ENCODE measurements around the gene ZNF746. TPM values are rescaled to one million over a fixed set of nuclear protein-coding genes. Genes with fewer than 3 reads are reported as not detected.

Gene ZNF746
- total and polyA plus RNA-seq, 2 of the 13 experiments (the other 11 are each of a cell fraction or from before 2014, with no cell fraction given) = 3.8 to 8.1 TPM

DNA sequence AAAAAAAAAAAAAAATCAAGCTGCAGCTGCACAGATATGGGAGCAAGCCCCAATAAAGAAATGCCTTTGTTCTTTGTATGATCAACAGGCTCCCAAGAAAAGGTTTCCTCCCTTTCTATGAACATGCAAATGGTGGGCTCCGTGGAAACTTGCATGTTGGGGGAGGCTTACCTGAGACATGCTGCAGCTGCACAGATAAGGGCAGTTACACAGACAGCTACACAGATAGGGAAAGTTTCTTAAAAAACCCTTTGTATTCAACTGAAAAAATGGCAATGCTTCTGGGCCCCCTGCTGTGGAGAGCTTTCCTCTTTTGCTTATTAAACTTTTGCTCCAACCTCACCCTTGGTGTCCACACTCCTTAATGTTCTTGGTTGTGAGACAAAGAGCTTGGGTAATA, 29.8 kb upstream of the ZNF746 start:
- no peak overlapping the region for H3K4me3 ChIP-seq (replicated peaks in 1 of 3; ENCODE audit: insufficient read depth in 1 of 3, low read depth in 2 of 3, low read length in 3 of 3)
- H2AFZ ChIP-seq (ENCODE audit: low read length) = no peak overlapping the region
- H3K9ac ChIP-seq (ENCODE audit: insufficient read depth, low read depth, low read length) = no peak overlapping the region
- TF ChIP-seq TIGD3 (CRISPR knock-in tag; IDR thresholded peaks at IDR 0.05; ENCODE audit: borderline replicate concordance) (no peak), SNRNP70 (IDR thresholded peaks at IDR 0.05; ENCODE audit: low read depth, low read length) (no peak), ZNF180 (CRISPR knock-in tag; IDR thresholded peaks at IDR 0.05; ENCODE audit: borderline replicate concordance, low read depth) (no peak), ZNF660 (CRISPR knock-in tag; IDR thresholded peaks at IDR 0.05; ENCODE audit: borderline replicate concordance, low read depth) (no peak), ZNF282 (IDR thresholded peaks at IDR 0.05; ENCODE audit: partially characterized antibody) (no peak), DPF2 (CRISPR knock-in tag; IDR thresholded peaks at IDR 0.05; ENCODE audit: borderline replicate concordance, low read depth) (no peak), ZBTB21 (CRISPR knock-in tag; IDR thresholded peaks at IDR 0.05) (no peak), SNAI1 (CRISPR knock-in tag; IDR thresholded peaks at IDR 0.05; ENCODE audit: borderline replicate concordance) (no peak), GTF2F1 (IDR thresholded peaks at IDR 0.05; ENCODE audit: low read length) (no peak), ZSCAN20 (CRISPR knock-in tag; IDR thresholded peaks at IDR 0.05; ENCODE audit: borderline replicate concordance) (no peak), ZNF780A (CRISPR knock-in tag; IDR thresholded peaks at IDR 0.05) (no peak), MAFK (conservative IDR thresholded peaks at IDR 0.05 in 1 of 2, IDR thresholded peaks at IDR 0.05 in 1 of 2; ENCODE audit: low read length in 2 of 2) (no peak), MBNL3 (CRISPR knock-in tag; conservative IDR thresholded peaks at IDR 0.05) (no peak), ZSCAN29 (CRISPR knock-in tag; conservative IDR thresholded peaks at IDR 0.05) (no peak), ZNF124 (CRISPR knock-in tag; IDR thresholded peaks at IDR 0.05) (no peak), DNMT3B (CRISPR knock-in tag; conservative IDR thresholded peaks at IDR 0.05) (no peak), SIX4 (CRISPR knock-in tag; IDR thresholded peaks at IDR 0.05) (no peak), ZNF280D (CRISPR knock-in tag; IDR thresholded peaks at IDR 0.05) (no peak)
- no peak for ATAC-seq
- no peaks in the 10 kb centered on the region for H3K79me2 ChIP-seq (ENCODE audit: insufficient read depth, low read length)
- H4K20me1 ChIP-seq (ENCODE audit: insufficient read depth, low read length) = no peaks in the 10 kb centered on the region
- H3K9me3 ChIP-seq (ENCODE audit: low read length) = peaks cover 45% of the 10 kb centered on the region
- POLR2A ChIA-PET = no interaction called here
- H3K36me3 ChIP-seq (replicated peaks in 1 of 2; ENCODE audit: control insufficient read depth in 1 of 2, insufficient read depth in 2 of 2, low read length in 2 of 2) = no peaks in the 10 kb centered on the region
- 0% methylated on average over 1 of the region's 1 CpG for WGBS (ENCODE audit: low lambda C conversion rate)
- no TSS peak for BruUV-seq (replicated peaks)
- FAIRE-seq = no peak
- intact Hi-C loops (cut with micrococcal nuclease; ENCODE audit: unreplicated experiment) = no loop called here
- CTCF ChIA-PET (ENCODE audit: low intra/inter-chr PET ratio, low total read pairs) = no interaction called here
- no peaks in the 10 kb centered on the region for H3K4me1 ChIP-seq (ENCODE audit: insufficient read depth, low read length)
- H3K27ac ChIP-seq (ENCODE audit: extremely low read length, insufficient read depth, low read length) = no peak overlapping the region
- H3K4me2 ChIP-seq (ENCODE audit: low read depth, low read length) = no peak overlapping the region
- in situ Hi-C loops (cut with HindIII; ENCODE audit: extremely low pct_ligation_motif_present, low pct_unique_long_range_greater_than_20kb) = no loop called here
- H3K27me3 ChIP-seq (ENCODE audit: control insufficient read depth in 1 of 2, insufficient read depth in 2 of 2, low read length in 2 of 2) = no peaks in the 10 kb centered on the region
- DNase-seq (ENCODE audit: low spot score) = no peak
